GM21619 (cell line): ENCODE data around the gene GH1.
"Not testable (repeated sequence)": the region's sequence is repeated elsewhere in the genome, so short reads cannot be mapped to it uniquely, and the experiment has no call there.

Experiments used
- ATAC-seq: cut with Tn5 transposase; IDR thresholded peaks from one replicate; pipeline ENCODE4 v1.9.1; 2021; ENCODE audit not compliant: unreplicated experiment

Gene GH1

GRCh38 chr17:63928172-63928666 lies 9.6 kb upstream of the GH1 start:
- ATAC-seq, result no peak

DNA sequence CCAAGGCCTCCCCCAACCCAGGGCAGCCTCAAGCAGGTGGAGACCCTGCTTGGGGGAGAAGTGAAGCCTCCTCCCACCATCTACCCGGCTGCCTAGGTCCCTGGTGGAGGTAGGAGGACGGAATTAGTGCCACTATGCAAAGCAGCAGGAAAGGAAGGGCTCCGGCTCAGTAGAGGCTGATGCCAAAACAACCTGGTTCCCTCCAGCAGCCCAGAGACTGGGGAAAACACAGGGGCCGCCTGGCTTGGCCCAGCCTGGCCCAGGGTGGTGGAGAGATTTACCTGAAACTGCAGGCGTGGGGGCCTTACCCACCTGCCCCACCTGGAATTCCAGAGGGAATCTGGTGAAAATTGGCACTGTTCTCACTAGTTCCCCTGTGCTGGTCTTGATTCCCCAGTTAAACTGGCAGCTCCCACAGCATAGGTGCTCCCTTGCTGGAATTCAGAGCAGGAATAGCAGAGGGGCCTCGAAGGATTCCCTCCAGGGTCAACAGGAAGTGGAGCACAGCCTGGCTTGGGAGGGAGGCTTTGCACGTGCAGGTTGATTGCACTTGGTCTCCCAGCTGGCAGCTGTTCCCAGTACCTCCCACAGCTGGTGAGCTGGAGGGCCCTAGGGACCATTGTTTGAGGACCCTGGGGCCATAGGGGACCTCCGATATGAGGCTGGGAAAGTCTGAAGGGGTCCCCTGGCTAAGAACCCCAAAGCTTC lies 9.0 kb upstream of the GH1 start:
- ATAC-seq, result no peak

DNA sequence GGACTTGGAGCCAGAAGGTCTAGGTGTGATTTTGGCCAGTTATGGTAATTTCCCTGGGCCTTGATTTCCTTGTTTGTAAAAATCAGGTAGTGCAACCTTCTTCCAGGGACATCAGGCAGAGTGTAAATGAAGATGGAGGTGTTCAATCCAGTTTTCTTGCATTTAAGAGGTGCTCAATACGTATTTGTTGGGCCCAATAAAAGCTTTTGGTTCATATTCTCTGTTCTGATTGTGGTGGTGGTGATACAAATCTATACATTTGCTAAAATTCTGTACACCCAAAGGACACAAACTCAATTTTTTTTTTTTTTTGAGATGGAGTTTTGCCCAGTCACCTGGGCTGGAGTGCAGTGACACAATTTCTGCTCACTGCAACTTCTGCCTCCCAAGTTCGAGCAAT lies 7.5 kb upstream of the GH1 start:
- no peak for ATAC-seq

- ATAC-seq, result no peak
These were observed 7.0 kb upstream of the GH1 start for GRCh38 chr17:63925615-63926014.

GRCh38 chr17:63922402-63922801 lies 3.8 kb upstream of the GH1 start:
- peak; percentile 47 for ATAC-seq

- ATAC-seq, result not testable (repeated sequence)
These were observed 2.1 kb upstream of the GH1 start for GRCh38 chr17:63920779-63921178.

- not testable (repeated sequence) for ATAC-seq
These were observed 1.4 kb upstream of the GH1 start for GRCh38 chr17:63920050-63920449.

DNA sequence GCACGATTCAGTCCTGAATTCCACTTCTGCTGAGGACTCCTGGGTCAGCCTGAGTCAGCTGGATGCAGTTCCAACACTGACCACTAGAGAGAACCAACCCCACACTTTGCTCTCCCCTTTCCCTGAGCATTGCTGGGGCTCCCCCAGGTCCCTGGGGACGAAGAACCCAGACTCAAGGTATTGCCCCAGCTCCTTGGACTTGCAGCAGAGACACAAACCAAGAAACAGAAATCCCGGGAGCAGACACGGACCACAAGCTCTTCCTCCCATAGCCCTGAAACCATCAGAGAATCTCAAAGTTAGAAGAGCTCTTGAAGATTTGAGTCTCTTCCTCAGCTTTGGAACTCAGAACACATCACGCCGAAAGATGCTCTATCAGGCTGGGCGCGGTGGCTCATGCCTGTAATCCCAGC lies 678 bp upstream of the GH1 start:
- ATAC-seq, result peak; percentile 55

GRCh38 chr17:63918305-63918704 lies 334 bp downstream of the GH1 start:
- no peak for ATAC-seq

- no peak for ATAC-seq
These were observed 993 bp downstream of the GH1 start for GRCh38 chr17:63917646-63918045.

GRCh38 chr17:63917206-63917605 lies 1.4 kb downstream of the GH1 start:
- ATAC-seq, result not testable (repeated sequence)

GRCh38 chr17:63916566-63917185 lies 2.0 kb downstream of the GH1 start:
- ATAC-seq, result no peak

GRCh38 chr17:63915753-63916152 lies 2.9 kb downstream of the GH1 start:
- not testable (repeated sequence) for ATAC-seq

DNA sequence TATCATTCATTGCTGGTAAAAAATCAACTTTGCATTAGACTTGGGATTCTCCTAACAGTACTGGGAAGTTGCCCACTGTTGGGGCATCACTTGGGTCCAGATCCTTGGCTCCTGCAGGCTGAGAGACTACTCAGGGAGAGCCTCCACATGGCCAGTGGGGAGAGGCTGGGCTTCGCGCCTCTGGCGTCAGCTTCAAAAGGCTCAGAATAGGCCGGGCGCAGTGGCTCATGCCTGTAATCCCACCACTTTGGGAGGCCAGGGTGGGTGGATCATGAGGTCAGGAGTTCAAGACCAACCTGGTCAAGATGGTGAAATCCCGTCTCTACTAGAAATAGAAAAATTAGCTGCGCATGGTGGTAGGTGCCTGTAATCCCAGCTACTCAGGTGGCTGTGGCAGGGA lies 4.2 kb downstream of the GH1 start:
- ATAC-seq, result no peak

DNA sequence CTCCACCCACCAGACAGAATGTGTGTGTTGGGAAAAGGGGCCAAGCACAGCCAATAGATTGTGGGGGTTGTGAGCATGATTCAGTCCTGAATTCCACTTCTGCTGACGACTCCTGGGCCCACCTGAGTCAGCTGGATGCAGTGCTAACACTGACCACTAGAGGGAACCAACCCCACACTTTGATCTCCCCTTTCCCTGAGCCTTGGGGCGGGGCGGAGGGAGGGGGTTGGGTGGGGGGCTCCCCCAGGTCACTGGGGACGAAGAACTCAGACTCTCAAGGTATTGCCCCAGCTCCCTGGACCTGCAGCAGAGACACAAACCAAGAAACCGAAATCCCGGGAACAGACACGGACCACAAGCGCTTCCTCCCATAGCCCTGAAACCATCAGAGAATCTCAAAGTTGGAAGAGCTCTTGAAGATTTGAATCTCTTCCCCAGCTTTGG lies 7.0 kb downstream of the GH1 start:
- ATAC-seq, result no peak

DNA sequence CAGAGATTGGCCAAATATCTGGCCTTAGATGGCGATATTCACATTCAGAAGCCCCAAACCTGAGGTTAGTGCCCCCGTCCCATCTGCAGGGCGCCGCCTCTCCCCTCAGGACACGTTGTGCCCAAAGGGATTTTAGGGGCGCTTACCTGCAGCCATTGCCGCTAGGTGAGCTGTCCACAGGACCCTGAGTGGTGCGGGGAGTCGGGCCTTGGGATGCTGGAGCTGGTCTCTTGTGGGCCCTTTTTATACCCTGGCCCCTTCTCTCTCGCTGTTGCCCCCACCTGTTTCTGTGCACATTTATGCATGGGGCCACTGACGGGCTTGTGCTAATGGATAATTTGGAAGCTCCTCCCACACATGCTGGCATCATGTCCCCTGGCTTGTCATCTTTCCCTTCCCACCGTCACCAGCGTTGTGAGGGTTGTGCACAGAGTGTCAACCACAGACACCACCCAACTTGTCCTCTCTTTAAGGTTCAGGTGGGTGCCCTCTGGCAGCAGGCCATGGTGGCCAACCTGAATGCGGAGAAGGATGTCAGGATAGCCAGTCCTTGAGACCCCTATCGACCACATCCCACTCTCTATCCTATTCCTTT lies 7.5 kb downstream of the GH1 start, which contains the start of gene CSHL1:
Gene CSHL1, minus strand, starts transcription at position 218 of the 595 bp plus-strand sequence. Its CDS starts 62 bp downstream, at position 156.
- ATAC-seq, result no peak

DNA sequence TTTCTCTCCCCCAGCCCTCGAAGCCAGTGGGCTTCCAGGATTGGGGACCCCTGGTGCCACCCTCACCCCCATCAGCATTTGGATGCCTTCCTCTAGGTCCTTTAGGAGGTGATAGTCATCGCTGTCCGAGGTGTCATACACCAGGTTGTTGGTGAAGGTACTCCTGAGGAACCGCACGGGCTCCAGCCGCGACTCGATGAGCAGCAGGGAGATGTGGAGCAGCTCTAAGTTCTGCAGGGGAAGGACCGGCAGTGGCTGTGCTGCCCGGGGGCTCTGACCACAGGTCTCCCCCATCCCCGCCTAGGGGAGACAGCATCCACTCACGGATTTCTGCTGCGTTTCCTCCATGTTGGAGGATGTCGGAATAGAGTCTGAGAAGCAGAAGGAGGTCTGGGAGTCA lies 8.5 kb downstream of the GH1 start:
- ATAC-seq, result no peak

- not testable (repeated sequence) for ATAC-seq
These were observed 9.1 kb downstream of the GH1 start for GRCh38 chr17:63909586-63909985.

GRCh38 chr17:63907161-63907778 lies 11.4 kb downstream of the GH1 start:
- ATAC-seq, result not testable (repeated sequence)

- not testable (repeated sequence) for ATAC-seq
These were observed 13.8 kb downstream of the GH1 start for GRCh38 chr17:63904796-63905195.

- ATAC-seq, result not testable (repeated sequence)
These were observed 14.8 kb downstream of the GH1 start for GRCh38 chr17:63903787-63904201.
